GM06990 (cell line): Measurements from ENCODE around the gene CXorf49.
"Not testable (repeated sequence)": the region's sequence is repeated elsewhere in the genome, so short reads cannot be mapped to it uniquely, and the experiment has no call there.

ENCODE experiments used
- DNase-seq: peaks from one replicate; pipeline ENCODE4 v3.0.0-alpha.2; 2011; ENCODE audit not compliant: insufficient read length; ENCODE audit errors: extremely low read depth
- H3K27me3 ChIP-seq: replicated peaks from 2 replicates; pipeline ENCODE4 v1.6.0; 2011; ENCODE audit warnings: low read length; ENCODE audit not compliant: control insufficient read depth, insufficient read depth
- H3K36me3 ChIP-seq: 2 replicates; pipeline ENCODE4 v1.5.1; 2011; ENCODE audit warnings: low read length; ENCODE audit not compliant: control insufficient read depth, insufficient read depth
- H3K4me3 ChIP-seq: replicated peaks from 2 replicates; pipeline ENCODE4 v1.5.1; 2011; ENCODE audit warnings: low read depth, mild to moderate bottlenecking, control low read depth, low read length

Gene CXorf49

GRCh38 chrX:71718185-71718584 is at the start of gene CXorf49:
CXorf49 (minus strand) TSS chrX:71718285; CDS start chrX:71718151, 134 bp downstream.
- DNase-seq, H3K4me3 ChIP-seq, H3K27me3 ChIP-seq, H3K36me3 ChIP-seq: not testable (repeated sequence)

GRCh38 chrX:71767134-71767533 is 49.0 kb upstream of the CXorf49 start:
- not testable (repeated sequence) for H3K36me3 ChIP-seq, H3K4me3 ChIP-seq, DNase-seq, H3K27me3 ChIP-seq

- not testable (repeated sequence) for H3K4me3 ChIP-seq, H3K27me3 ChIP-seq, DNase-seq, H3K36me3 ChIP-seq
Measured at GRCh38 chrX:71765613-71766012, 47.5 kb upstream of the CXorf49 start.

DNA sequence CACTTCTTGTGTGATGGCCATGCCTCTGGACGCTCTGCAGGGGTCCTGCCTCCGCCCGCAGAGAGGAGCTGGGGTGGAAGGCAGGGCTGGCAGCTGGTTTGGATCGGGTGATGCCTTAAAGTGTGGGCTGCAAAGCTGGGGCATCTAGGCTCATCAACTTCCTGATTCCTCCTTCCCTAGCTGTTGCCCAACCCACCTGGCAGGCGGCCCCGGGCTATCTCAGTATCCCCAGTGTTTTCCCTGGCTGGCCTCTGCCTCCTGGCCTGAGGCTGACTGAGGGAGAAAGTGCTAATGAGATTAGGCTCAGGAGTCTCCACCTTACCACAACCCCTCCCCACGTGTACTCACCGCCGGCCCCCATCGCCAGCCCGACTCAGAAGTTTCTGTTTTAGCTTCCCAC is 46.7 kb upstream of the CXorf49 start:
- not testable (repeated sequence) for H3K4me3 ChIP-seq, H3K27me3 ChIP-seq, H3K36me3 ChIP-seq, DNase-seq

DNA sequence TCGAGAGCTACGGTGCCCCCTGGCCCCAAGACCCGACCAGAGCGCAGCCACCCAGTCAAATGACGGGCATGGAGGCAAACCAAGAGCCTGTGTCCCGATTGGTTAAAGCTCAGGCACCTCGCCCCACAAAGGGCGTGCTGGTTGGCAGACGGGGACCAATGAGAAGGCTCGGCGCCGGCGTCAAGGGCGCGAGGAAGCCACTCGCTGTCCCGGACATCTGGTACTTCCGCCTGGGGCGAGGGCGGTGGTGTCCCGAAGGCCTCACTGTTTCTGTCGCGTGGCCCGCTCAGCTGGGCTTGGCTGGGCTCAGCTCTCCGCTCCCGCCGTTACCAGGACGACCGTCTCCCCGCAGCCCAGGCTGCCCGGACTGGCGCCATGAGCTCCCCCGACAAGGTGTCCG is 45.0 kb upstream of the CXorf49 start, which contains the start of gene CXorf49B:
Gene CXorf49B (plus strand): TSS at position 301 of the 400 bp plus-strand sequence. CDS start 75 bp downstream, at position 376.
- H3K27me3 ChIP-seq, DNase-seq, H3K4me3 ChIP-seq, H3K36me3 ChIP-seq: not testable (repeated sequence)

DNA sequence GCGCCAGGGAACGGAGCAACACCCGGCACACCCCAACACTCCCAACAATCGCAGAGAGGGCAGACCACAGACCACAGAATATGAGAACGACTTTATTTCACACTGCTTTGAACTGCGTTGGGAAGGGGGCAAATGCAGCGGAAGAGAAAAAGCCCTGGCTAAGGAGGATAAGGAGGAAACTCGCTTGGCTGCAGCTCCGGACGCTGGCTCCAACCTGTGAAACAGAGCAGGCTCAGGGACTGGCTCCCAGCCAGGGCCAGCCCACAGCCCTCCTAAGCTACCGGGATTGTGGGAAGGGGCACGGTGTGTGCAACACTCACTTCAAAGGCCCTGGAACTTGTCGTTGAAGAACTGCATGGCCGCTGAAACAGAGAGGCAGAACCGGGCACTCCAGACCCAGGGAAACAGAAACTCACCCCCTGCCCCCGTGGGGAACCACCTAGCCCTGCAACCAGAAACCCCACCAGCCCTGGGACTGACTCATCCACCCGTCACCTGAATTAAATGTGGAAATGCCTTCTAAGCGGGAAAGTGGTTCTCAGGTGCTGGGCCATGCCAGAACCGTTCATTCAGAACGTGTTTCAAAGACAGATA is 42.7 kb upstream of the CXorf49 start:
- not testable (repeated sequence) for DNase-seq, H3K27me3 ChIP-seq, H3K4me3 ChIP-seq, H3K36me3 ChIP-seq

DNA sequence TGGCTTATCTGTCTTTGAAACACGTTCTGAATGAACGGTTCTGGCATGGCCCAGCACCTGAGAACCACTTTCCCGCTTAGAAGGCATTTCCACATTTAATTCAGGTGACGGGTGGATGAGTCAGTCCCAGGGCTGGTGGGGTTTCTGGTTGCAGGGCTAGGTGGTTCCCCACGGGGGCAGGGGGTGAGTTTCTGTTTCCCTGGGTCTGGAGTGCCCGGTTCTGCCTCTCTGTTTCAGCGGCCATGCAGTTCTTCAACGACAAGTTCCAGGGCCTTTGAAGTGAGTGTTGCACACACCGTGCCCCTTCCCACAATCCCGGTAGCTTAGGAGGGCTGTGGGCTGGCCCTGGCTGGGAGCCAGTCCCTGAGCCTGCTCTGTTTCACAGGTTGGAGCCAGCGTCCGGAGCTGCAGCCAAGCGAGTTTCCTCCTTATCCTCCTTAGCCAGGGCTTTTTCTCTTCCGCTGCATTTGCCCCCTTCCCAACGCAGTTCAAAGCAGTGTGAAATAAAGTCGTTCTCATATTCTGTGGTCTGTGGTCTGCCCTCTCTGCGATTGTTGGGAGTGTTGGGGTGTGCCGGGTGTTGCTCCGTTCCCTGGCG is 2.3 kb upstream of the CXorf49 start:
- not testable (repeated sequence) for DNase-seq, H3K4me3 ChIP-seq, H3K27me3 ChIP-seq, H3K36me3 ChIP-seq

DNA sequence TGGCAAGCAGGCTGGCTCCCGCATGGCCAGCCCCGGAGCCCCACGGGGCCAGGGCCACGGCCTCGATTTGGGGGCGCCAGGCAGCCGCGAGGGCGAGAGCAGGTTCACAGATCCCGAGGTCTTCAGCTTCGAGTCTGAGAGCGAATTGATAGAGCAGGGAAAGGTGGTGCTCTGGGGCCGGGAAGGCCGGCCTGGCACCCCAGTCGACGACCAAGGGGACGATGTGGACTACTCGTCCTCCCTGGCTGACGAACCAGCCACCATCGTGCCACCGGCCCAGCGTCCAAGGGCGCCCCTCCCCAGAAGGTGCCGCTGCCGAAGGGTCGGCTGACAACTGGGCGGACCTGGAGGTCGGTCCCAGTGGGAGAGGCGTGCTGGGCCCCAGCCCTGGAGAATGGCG is 1.1 kb upstream of the CXorf49 start:
- H3K4me3 ChIP-seq, H3K27me3 ChIP-seq, DNase-seq, H3K36me3 ChIP-seq: not testable (repeated sequence)

DNA sequence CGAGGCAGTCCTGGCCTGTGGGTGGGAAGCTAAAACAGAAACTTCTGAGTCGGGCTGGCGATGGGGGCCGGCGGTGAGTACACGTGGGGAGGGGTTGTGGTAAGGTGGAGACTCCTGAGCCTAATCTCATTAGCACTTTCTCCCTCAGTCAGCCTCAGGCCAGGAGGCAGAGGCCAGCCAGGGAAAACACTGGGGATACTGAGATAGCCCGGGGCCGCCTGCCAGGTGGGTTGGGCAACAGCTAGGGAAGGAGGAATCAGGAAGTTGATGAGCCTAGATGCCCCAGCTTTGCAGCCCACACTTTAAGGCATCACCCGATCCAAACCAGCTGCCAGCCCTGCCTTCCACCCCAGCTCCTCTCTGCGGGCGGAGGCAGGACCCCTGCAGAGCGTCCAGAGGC is 1.8 kb downstream of the CXorf49 start:
- H3K27me3 ChIP-seq: not testable (repeated sequence)

GRCh38 chrX:71715551-71715950 is 2.5 kb downstream of the CXorf49 start:
- H3K4me3 ChIP-seq, H3K36me3 ChIP-seq, H3K27me3 ChIP-seq, DNase-seq: not testable (repeated sequence)

More for the DNA sequence above, 1.8 kb downstream of the CXorf49 start:
- not testable (repeated sequence) for H3K36me3 ChIP-seq, DNase-seq, H3K4me3 ChIP-seq

DNA sequence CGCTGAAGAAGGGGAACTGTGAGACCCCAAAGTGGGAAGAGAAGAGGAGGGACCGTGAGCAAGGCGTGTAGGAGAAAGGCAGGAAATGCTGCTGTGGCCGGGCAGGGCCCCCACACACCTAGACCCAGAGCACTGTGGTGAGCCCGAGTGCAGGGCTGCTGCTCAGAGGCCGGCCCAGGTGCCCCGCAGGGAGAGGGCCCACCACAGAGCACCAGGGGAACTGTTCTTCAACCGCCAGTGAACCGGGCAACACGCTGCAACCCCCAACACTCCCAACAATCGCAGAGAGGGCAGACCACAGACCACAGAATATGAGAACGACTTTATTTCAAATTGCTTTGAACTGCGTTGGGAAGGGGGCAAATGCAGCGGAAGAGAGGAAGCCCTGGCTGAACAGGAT is 4.0 kb downstream of the CXorf49 start:
- H3K27me3 ChIP-seq, H3K4me3 ChIP-seq, H3K36me3 ChIP-seq, DNase-seq: not testable (repeated sequence)

- H3K36me3 ChIP-seq, DNase-seq, H3K4me3 ChIP-seq, H3K27me3 ChIP-seq: not testable (repeated sequence)
Measured at GRCh38 chrX:71702853-71703252, 15.2 kb downstream of the CXorf49 start.

- not testable (repeated sequence) for H3K36me3 ChIP-seq, DNase-seq, H3K27me3 ChIP-seq, H3K4me3 ChIP-seq
Measured at GRCh38 chrX:71699023-71699344, 19.1 kb downstream of the CXorf49 start.

DNA sequence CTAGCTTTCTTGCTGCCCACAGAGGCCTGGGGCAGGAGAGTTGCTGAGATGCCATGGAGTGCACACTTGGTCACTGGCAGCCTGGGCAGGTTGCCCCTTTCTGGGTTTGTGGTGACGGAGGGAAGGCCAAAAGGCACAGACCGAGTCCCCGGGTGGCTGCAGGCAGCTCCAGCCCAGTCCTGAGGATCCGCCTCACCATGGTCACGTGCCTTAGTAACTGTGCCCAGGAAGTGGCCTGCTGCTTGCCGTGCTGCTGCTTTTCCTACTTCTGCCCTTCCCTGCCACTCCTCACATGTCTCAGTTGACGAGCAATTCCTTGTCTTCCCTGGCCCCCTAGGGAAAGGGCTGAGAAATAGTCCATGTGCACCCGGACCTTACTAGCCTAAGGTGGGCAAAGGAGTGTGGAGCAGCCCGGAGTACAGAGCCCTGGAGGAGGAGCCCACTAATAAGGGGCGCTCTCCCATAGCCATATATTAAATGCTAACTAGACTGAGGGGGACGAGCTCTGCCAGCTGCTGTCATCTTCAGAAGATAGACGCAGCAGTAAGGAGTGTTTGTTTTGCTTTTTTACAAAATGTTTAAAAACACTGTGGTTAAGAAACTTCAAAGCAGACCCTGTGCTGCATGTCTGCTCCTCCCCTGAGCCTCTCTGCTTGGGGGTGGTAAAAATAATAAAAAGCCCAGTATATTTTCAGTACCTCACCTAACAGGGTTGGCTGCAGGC is 19.6 kb downstream of the CXorf49 start:
- H3K36me3 ChIP-seq, H3K27me3 ChIP-seq, DNase-seq, H3K4me3 ChIP-seq: not testable (repeated sequence)
